Measurements from ENCODE around the gene VASH2.
"Not testable (repeated sequence)": the region's sequence is repeated elsewhere in the genome, so short reads cannot be mapped to it uniquely, and the experiment has no call there.

The VASH2 gene

DNA sequence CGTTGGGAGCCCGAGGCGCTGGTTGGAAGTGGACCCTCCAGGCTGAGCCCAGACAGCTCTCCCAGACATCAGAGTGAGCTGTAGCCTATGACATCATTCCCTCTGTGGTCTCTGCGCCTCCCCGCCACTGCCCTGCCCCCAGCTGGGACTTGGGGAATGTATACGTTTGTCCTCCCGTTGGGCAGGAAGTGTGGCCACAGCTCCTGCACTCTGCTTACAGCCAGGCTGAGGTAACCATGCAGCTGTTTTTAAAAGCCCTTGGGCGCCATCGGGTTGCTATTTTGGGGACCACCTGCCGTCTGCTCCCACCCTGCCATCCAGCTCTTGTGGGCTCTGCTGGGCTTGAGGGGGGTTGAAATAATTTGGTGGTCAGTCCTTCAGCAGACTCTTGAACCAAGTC, 7.8 kb downstream of the VASH2 start:
- DNase-seq: no peak

DNA sequence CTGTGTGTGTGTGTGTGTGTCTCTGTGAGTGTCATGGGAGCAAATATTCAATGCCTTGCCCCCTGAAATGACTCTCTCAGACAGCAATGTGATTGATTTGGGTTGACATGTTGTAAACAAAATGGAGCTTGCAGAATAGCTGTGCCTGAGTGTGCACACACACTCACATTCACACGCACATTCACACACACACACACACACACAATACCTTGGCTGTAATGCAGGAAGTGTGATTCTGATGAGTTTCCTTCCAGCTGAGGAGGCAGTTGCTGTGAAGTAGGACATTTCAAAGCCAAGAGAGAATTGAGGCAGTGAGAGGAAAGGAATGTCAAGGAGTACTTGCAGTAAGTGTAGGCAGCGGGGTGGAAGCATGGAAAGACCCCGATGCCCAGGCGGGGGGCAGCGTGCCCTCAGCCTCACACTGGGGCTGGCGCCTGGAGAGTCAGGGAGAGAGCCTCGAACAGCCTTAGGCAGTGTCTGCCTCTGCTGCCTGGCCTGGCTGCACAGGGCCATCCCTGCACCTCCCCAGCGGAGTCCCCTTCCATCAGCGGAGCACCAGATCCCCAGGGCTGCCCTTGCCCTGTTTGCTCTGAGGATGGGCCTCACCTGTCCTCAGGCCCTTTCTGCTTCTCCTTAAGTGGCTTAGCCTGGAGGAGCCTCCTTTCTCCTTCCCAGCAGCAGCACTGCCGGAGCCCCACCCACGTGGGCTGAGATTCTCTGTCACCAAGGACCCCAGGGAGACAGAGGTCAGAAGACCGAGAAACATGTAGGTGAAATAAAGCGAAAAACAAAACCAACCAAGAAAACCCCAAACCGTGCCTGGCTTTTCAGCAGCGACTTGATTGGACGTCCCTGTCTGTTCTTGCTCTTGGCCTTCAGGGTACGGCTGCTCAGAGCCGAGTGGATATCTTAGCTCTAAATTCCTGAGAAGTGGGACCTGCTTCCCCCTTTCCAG, 9.2 kb downstream of the VASH2 start:
- DNase-seq: no peak

DNA sequence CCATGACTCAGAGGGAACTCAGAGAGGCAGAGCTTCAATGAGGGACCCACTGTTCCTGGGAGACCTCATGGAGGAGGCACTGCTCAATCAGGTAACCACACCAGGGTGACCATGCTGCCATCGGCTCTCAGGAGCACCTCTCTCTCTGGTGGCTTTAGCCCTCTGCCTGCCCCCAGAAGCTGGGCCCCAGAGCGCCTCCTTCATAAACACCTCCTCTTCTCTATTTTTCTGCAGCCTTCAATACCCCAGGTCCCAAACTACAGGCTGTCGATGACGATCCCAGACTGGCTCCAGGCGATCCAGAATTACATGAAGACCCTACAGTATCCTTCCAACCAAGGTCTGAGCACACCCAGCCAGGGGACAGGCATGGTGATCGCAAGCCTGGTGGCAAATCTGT, 10.6 kb downstream of the VASH2 start:
- DNase-seq: no peak

DNA sequence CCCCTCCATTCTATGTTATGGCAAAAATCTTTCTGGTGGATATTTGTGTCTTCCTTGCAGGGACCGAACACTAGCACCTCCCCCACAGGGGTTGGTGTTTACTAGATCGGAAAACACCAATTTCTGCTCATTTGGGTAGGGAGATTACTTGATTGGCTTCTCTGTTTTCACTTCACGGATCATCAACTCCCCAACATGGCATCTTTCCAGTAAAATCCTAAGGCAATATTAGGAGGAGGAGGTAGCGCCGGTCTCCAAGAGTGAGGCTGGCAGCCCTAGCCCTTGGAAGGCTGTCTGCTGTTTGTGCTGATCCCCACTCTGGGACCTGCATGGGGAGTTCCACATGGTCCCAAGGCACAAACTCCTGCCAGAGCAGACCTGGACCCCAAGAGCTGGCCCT, 12.2 kb downstream of the VASH2 start:
- no peak for DNase-seq

DNA sequence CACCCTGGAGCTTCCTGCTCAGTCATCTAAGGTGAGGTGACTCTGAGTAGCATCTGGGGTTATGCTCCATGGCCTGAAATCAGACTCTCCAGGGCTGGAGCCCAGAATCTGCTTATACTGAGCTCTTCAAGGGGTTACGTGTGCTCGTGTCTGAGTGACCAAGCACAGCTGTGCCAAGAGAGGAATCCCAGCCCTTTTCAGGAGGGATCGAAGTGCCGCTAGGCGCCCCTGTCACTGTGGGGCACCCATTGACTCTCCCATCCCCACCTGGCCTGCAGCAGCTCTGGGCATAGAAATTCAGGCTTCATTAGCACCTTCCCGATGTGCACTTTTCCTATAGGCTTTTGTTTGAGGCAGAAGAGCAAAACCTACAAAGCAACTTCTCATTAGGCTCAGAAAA, 13.8 kb downstream of the VASH2 start:
- no peak for DNase-seq

DNA sequence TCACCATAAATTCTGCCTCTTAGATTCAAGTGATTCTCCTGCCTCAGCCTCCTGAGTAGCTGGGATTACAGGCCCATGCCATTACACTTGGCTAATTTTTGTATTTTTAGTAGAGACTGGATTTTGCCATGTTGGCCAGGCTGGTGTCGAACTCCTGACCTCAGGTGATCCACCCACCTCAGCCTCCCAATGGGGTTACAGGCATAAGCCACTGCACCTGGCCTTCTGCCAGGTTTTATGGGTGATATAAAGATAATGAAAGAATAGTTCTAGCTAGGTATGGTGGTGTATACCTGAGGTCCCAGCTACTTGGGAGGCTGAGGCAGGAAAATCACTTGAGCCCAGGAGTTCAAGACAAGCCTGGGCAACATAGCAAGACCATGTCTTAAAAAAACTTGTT, 14.7 kb downstream of the VASH2 start:
- not testable (repeated sequence) for DNase-seq

DNA sequence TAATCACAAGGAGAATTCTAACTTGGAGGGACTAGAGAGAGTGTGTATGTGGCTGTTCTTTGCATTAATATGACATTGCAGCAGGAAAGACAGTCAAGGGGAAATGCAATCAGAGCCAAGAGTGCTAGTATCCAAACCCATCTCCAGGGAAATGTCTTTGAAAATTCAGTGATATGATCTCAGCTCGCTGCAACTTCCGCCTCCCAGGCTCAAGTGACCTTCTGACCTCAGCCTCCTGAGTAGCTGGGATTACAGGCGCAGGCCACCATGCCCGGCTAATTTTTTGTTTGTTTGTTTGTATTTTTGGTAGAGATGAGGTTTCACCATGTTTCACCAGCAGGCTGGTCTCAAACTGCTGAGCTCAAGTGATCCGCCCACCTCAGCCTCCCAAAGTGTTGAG, 16.3 kb downstream of the VASH2 start:
- no peak for DNase-seq

DNA sequence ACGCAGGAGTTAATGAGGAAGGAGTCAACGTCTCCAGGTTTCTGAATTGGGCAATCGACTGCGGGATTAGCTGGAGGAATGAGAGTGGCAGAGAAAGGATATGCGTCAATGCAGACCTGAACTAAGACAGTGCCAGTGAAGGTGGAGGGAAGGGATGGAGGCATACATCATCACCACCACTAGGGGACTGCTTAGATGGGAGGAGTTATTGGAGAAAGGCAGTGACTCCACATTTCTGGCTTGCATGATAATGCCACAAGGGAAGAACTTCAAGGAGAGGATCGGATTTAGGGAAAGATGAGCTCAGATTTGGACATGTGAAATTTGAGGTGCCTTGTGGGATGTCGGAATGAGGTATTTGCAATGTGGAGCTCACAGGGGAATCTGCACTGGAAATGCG, 17.5 kb downstream of the VASH2 start:
- DNase-seq: no peak

DNA sequence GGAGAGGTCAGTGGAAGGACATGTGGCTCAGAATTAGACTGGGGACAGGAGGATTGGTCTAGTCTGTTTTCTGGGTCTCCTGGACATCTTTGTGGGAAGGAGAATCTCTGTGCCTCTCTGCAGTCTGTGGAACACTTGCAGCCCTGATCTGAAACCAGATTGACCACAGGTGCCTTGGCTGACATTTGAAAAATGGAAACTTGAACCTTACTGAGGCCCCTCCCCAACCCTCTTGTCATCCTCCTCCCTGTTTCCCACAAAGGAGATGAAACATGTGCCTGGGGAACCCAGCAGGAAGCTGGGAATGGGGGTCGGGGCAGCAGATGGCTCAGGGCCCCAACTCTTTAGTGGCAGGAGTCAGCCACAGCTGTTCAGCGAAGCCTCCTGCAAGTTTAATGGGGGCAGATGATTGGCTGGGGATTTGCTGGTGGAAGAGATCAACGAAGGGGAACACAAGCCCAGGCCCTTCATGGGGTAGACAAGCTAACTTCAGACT, 18.1 kb downstream of the VASH2 start:
- DNase-seq: no peak

DNA sequence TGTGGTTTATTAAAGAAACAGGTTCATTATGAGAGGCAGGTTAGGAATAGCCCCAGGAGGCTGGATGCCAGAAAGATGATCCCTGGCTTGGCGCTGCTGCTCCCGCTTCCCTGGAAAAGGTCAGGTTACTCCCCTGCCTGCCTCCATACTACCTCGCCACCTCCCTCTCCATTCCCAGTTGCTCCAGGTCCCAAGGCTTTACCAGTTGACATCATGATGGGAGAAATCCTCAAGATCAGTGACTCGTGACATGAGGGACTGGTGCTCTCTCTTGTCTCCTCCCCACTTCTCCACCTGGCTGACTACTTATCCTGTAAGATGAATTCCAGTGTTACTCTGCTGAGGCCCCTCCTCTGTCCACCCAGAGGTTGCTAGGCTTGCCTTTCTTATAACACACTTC, 19.7 kb downstream of the VASH2 start:
- DNase-seq: no peak

DNA sequence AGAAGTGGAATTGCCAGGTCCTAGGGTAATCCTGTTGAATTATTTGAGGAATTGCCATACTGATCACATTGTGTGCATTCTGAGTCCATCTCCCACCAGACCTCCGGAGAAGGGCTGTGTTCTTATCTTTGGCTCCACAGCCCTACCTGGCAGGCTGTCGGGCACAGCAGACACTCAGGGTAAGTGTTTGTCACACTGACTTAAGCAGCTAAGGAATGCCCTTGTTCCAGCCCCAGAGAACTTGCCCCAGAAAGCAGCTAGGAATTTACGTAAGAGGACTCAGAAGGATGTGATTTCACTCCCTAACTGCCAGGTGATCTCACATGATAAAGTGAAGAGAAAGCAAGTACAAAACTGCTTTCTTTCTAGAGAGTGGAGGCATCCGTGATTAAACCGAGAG, 21.0 kb downstream of the VASH2 start:
- no peak for DNase-seq

DNA sequence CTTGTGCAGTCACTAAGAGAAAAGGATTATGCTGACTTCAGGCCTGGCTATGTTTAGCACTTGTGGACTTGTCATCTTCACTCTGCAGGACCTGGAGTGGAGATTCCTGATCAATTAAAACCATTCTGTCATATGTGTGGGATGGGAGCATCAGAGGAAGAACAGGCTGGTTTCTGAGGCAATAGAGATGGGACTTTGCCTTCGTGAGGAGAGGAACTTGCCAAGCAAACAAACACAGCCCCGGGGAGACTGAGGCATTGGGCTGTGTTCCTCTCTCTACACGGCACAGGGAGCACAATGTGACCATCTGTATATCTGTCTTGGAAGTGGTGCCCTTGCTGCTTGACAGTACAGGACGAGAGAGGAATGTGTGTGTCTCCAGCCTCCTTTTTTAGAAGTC, 23.1 kb downstream of the VASH2 start:
- DNase-seq: no peak

DNA sequence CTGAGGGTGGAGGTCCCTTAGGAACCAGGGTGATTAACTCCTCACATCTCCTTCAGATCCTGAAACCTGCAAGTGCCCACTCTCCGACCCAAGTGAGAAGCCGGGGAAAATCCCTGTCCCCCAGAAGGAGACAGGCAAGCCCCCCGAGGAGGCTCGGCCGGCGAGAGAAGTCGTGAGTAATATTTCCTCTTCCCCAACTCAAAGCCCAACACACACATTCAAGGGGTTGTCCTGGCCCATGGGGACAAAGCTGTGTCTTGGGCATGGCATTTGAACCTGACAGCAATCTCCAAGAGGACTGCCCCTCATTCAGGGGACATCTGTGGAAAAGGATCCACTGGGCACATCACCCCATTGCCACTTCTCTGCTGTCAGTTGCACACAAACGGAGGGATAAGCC, 23.6 kb downstream of the VASH2 start:
- no peak for DNase-seq

DNA sequence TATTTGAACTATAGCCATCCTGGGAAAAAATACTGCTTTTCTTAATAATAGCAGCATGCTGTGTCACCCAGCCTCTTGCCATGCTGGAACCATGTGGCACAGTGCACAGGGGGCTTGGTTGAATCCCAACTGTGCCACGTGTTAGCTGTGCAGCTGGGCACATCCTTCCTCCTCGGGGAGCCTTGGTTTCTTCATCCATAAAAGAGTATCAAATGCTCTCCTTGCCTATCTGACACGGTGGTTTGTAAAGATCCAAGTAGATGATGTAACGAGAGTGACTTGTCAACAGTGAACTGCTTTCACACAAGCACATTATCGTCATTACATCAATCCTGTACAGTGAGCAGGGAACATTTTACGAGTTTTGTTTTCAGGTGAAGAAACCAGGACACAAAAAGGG, 24.4 kb downstream of the VASH2 start:
- DNase-seq: no peak

DNA sequence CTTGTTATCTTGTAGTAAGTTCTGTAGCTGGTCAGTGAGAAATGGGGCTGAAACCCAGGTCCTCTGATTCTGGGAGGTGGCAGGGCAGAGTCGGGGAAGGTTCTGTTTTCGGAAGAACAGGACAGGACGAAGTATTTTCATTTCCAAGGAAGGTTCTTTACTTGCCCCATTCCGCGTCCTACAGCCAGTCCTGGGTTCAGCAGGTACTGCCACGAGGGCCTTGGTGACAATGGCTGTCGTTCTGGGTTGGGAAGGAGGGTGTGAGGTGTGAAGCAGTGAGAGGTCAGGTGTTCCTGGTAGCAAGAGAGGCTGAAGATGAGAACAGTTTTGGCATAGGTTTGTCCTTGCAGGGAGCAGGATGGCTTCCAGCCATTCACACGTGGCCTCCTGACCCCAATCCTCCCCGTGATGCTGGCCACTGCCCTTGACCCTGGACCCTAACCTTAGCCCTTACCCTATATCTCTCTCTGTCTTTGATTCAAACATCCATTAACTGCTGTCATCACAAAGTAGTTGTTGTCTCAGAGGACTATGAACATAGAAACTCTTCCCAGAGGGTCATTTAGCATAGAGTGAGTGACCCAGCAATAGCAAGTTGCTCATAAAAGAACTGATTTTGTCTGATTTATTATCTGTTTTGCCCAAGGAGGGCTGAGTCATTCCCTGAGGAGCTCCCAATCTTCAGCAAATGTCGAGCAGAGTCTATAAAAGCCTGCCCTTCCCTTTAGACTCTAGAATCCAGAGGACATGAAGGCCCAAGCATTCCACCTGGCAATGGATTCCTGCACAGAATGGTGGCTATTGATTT, 25.0 kb downstream of the VASH2 start:
- no peak for DNase-seq

DNA sequence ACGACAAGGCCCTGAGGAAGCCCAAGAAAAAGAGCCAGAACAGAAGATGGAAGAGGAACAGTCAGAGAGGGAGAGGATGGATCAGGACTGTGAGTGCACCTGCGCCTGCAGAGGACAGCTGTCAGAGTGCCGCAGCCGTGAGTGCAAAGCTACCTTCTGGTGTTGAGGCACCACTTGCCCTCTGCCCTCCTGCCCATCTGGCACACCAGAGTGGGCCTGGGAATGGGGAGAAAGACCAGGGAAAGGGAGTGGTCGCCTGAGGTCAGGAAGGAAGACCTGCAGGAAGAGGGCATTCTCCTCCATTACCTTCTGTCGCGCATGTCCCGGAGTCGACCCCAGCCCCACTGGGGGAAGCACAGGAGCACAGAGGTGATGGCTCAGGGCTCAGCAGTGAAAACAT, 26.2 kb downstream of the VASH2 start:
- DNase-seq: no peak

DNA sequence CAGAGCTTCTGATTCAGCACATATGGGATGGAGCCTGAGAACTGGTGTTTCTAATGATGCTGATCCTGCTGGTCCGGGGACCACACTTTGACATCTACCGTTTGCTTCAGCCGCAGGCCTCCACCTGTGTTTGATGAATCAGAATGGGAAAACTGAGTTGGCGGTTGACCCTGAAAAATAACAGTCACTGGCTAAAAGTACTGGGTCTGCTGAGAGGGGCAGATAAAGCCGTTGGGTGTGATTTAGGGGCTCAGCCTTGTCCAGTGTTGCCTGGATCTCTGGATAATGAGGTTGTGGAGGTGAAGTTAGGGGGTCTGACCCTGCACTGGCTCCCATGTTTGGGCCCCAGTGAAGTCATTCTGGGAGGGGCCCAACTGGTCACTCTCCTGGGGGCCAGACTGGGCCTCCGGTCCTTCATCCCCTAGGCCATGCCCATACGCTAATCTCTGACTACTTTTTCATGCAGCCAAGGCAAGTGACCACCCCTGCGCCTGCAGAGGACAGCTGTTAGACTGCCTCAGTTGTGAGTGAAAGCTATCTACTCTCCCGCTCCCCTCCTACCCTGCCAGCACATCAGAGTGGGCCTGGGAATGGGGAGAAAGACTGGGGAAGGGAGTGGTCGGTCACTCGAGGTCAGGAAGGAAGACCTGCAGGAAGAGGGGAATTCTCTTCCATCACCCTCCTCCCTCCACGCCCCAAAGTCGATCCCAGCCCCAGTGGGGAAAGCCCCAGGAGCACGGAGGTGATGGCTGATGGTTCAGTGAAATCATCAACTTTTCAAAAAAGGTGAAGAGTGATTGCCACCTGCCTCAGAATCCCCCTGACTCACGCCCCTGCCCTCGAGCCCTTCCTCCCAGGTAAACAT, 27.7 kb downstream of the VASH2 start:
- no peak for DNase-seq

DNA sequence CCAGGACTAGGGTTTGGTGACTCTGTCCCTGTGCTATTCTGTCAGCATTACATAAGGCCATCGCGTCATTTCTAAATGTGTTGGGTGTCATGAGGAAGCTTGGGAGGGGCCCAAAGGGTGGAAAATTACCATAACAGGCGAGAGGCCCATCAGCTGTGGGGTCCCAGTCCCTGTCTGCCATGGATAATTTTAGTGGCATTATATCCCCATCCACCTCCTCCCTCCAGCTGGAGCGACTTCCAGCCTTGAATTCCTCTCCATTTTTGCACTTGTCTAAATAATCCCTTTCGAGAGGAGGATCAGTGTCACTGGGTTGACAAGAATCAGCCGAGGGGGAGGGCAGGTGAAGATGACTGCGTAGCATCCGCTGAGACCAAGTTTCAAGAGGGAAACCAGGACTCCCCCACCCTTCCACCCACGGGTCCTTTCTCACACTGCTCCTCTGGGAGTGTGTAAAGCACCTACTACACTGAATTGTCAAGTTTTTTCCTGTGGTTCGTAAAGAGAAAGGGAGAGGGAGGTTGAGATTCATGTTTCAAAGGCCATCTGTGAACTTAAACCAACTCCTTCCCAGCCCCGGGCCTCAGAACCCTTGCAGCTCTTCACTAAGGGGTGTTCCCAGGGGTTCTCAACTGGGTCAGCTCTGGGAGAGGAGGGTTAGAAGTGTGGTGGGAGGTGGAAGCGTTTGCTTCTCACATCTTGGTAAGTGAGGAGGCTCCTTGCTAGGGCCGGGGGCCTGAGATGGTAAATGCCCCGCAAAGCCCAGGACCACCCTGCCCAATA, 29.2 kb downstream of the VASH2 start:
- no peak for DNase-seq

DNA sequence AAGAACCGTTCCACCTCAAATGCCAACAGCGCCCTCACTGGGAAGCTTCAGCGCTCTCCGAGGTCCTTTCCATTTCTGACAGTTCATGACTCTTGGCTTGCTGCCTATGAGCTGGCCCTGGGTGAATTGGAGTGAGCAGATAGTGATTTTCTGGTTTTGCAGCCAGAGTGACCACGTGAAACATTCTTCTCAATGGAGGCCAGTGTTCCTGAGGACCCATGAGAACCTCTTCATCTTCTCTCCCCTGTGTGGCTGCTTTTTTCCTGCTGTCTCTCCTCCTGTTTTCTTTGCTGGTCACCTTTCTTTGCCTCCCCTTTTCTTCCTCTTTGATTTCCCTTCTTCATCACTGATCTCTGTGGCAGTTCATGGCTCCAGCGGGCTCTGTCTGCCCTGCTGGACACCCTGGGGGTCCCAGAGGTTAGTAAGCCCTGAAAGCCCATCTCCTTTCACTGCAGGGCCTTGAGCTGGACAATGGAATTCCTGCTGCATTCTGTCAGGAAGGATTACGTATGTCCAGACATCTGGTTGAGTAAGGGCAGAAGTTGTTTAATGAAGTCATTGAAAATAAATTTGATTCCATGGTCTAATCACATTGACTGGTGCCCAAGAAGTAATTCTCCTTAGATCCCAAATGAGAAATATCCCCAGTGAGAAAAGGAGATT, 29.9 kb downstream of the VASH2 start:
- DNase-seq: no peak

DNA sequence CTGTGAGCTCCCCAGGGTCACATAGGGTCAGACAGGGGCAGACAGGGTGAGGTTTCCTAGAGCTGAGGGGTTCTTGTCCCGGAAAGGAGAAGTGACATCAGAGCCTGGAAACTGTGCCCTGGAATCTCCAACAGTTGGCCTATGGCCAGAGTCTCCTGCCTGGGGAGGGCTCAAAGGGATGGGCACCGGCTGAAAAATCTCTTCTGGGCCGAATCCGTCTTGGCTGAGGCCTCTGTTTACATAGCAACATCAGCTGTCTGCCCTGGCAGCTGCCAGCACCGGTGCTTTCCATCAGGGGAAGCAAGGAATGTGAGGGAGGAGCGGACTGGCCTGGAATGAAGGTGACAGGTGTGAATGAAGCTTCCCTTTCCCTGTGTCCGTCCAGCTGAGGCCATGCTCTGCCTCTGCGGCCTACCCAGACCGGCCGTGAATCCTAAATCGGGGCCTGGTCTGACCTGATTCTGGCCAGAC, 30.7 kb downstream of the VASH2 start:
- no peak for DNase-seq

DNA sequence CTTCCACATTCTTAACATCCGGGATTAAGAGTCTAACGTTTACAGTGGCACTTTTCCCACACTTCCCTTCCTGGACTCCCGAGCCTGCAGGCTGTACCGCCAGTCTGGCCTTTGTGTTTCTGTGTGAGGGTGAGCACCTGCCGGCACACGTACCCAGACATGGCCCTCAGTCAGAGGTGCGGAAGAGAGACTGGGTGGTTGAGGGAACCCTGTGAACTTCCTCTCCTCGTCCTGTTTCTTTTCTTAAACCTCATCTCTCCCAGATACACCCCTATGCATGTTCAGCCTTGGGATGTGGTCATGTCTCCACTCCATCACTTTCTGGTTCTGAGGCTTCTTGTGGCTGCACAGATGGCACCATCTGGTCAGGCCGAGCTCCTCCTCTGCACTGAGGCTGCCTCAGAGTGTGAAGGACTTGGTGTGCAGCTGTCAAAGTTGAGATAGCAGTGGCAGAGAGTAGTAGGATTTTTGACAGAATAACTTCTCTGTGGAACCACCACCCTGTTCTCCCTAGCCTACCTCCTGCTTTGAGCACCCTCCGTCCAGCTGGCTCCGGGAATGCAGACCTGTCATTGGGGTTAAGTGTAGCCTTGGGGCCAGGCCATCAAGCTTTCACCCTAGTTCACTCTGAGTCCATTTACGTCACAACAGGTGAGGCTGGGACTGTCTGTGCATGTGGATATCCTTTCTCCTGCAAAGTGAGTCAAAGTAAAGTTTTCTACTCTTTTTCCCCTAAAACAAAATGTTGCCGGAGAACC, 31.4 kb downstream of the VASH2 start:
- DNase-seq: no peak

Measured in NCI-H187 treated with DMSO at 0.1 percent for 48 hours (cell line).